Measurements from ENCODE around the gene NR2F2. TPM values are rescaled to one million over a fixed set of nuclear protein-coding genes. Genes with fewer than 3 reads are reported as not detected.
A peak's percentile ranks its signal among the peaks of the same experiment; 100 is the strongest.

Gene NR2F2
- total RNA-seq, 1 donor from 2014 or later: 12.8 TPM

DNA sequence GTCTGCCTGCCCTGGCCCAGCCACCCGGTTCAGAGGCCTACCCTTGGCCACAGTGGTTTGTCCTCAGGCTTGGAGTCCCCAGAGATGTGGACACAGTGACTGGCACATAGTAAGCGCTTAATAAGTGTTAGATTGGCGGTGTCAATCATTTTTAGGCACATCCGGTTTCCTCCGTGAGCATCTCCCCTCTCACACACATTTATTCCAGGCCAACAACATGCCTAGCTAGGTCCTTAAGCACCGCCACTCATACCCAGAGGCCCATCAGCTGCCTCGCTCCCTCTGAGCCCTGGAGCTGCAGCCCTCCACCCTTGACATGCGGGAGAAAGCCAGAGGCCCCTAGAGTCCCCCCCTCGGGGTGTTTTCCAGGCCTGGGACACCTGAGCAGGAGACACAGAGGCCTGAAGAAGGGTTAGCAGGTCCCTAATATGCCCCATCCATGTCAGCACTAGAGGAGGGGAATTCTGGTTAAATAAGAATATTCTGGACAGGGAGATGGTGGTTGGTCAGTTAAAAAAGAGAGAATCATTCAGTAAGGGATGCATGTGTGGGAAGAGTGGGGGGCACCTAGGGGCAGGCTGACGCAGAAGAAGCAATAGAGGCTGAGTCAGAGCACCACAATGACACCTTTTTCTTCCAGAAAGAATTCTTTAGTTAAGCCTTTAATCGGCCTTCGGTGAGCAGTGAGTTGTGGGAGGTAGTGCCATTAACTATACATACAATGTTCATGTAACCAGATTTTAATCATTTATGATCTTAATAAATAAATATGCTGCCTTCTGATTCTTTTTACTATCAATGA lies 22.3 kb downstream of the NR2F2 start:
- no peaks in the 10 kb centered on the region for H3K9me3 ChIP-seq (replicated peaks)
- H3K36me3 ChIP-seq: no peaks in the 10 kb centered on the region
- peaks cover 96% of the 10 kb centered on the region for H3K27me3 ChIP-seq (ENCODE audit: low read depth)
- H3K4me1 ChIP-seq: peaks cover 76% of the 10 kb centered on the region
- peak overlapping the region; percentile 96 for H3K27ac ChIP-seq (replicated peaks)
- no peak for DNase-seq
- intact Hi-C loops (cut with micrococcal nuclease): no loop called here
- H3K4me3 ChIP-seq: peak overlapping the region; percentile 70
- TF ChIP-seq, protein P1, sequence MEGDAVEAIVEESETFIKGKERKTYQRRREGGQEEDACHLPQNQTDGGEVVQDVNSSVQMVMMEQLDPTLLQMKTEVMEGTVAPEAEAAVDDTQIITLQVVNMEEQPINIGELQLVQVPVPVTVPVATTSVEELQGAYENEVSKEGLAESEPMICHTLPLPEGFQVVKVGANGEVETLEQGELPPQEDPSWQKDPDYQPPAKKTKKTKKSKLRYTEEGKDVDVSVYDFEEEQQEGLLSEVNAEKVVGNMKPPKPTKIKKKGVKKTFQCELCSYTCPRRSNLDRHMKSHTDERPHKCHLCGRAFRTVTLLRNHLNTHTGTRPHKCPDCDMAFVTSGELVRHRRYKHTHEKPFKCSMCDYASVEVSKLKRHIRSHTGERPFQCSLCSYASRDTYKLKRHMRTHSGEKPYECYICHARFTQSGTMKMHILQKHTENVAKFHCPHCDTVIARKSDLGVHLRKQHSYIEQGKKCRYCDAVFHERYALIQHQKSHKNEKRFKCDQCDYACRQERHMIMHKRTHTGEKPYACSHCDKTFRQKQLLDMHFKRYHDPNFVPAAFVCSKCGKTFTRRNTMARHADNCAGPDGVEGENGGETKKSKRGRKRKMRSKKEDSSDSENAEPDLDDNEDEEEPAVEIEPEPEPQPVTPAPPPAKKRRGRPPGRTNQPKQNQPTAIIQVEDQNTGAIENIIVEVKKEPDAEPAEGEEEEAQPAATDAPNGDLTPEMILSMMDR (IDR thresholded peaks at IDR 0.05; ENCODE audit: borderline replicate concordance): no peak

DNA sequence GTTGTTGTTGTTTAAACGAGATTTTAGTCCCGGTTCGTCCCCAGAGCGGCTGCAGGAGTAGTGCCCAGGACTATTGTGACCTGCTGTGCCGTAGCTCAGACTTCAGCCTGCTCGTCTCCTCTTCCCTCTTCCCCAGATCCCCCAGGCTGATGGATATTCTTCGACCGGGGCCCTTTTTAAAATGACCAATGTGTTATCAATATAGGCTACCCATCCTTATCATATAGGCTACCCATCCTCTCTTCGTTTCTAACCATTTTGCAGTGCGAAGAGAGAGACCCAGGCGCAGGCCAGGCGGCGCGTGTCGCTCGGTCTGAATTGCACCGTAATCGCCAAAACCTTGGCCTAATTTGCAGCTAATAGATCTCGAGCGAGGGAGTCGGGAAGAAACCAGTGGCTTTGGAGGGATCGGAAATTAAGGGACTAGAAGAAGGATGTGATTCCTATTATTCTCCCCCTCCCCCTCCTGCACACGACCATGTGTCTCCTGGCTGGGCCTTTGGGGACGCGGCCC lies 23.0 kb downstream of the NR2F2 start:
- Histone ChIP-seq H3K9me3 (replicated peaks) (no peaks in the 10 kb centered on the region), H3K27ac (replicated peaks) (peak overlapping the region; percentile 96), H3K4me3 (peak overlapping the region; percentile 70), H3K36me3 (no peaks in the 10 kb centered on the region), H3K27me3 (ENCODE audit: low read depth) (peaks cover 96% of the 10 kb centered on the region), H3K4me1 (peaks cover 82% of the 10 kb centered on the region)
- intact Hi-C loops (cut with micrococcal nuclease): no loop called here
- no peak for DNase-seq
- TF ChIP-seq, protein P1 (IDR thresholded peaks at IDR 0.05; ENCODE audit: borderline replicate concordance): no peak

DNA sequence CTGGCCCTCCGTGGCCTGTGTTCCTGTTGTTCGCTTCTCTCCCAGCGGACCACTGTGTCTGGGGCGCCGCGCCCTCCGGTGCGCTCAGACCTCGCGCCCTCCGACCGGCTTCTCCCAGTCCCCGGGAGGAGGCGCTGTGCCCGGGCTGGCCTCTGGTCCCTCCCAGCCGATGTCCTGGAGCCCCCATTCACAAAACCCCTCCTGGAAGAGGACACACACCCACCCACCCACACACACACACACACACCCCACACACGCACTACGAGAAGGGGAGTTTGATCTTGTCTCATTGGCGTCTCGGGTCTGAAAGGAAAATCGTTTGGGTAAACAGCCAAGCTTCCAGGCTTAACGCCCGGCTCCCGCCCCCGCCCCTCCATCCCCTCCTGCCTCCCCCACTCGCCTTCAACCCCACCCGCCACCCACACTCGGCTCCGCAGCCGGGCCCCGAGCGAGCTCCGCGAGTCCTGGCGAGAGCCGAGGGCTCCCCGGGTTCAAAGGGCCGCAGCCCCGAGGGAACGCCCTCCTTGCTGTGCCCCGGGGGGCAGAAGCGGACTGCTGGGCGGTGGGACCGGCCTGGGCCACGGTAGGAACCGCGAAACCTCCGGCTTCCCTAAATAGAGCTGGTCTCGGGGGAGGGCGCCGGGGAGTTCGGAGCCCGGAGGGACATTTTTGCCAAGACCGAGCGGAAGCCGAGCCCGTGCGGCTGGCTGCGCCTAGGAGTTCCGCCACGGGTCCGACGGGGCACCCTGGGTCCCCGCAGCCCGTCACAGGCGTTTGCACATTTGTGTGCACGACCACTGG lies 23.6 kb downstream of the NR2F2 start:
- TF ChIP-seq, protein P1 (IDR thresholded peaks at IDR 0.05; ENCODE audit: borderline replicate concordance): peak; percentile 58
- DNase-seq: peak; percentile 71
- peak overlapping the region; percentile 96 for H3K27ac ChIP-seq (replicated peaks)
- peaks cover 96% of the 10 kb centered on the region for H3K27me3 ChIP-seq (ENCODE audit: low read depth)
- peak overlapping the region; percentile 70 for H3K4me3 ChIP-seq
- intact Hi-C loops (cut with micrococcal nuclease): no loop called here
- no peaks in the 10 kb centered on the region for H3K36me3 ChIP-seq
- H3K4me1 ChIP-seq: peaks cover 88% of the 10 kb centered on the region
- no peaks in the 10 kb centered on the region for H3K9me3 ChIP-seq (replicated peaks)

DNA sequence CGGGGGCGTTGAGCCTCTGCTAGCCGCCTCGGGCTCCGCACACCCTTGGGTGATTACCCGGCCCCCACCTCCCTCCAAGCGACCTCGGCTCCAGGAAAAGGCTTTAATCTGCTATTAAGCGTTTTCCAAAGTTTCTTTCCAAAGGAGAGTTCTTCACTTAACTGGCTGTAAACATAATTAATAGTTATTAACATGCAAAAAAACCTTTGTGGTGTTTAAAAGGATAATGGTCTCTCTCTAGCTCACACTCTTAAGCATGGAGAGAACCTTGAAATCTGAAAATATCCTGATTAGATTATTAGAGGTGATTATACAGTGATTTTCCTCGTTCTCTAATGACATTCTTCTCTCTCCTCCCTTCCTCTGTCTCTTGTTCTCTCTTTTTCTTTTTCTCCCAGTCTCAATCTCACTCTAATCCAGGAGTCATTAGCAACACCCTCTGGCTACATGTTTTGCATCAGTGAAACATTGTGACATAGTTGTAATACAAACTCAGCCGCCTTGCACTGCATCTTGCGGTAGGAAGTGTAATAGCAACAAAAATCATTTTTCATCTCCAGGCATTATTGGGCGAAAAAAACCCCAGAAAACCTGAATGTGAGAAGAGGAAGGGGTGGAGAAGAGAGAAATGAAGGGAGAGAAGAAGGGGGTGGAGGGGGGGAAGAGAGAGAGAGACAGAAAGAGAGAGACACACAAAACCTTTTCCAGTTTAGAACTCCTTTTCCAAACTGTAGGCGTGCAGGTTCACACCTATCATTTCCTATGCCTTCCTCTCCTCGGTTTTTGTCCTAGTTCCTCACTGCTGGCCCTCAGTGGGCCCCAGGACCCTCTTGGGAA lies 24.4 kb downstream of the NR2F2 start:
- peak overlapping the region; percentile 70 for H3K4me3 ChIP-seq
- no peak for DNase-seq
- TF ChIP-seq, protein P1 (IDR thresholded peaks at IDR 0.05; ENCODE audit: borderline replicate concordance): peak; percentile 49
- intact Hi-C loops (cut with micrococcal nuclease): no loop called here
- H3K36me3 ChIP-seq: no peaks in the 10 kb centered on the region
- no peaks in the 10 kb centered on the region for H3K9me3 ChIP-seq (replicated peaks)
- H3K4me1 ChIP-seq: peaks cover 86% of the 10 kb centered on the region
- H3K27ac ChIP-seq (replicated peaks): peak overlapping the region; percentile 96
- H3K27me3 ChIP-seq (ENCODE audit: low read depth): peaks cover 96% of the 10 kb centered on the region

Data from left ventricle myocardium inferior (tissue), 1 donor.